HG03469 (cell line): ENCODE results near the gene SCFD1.
"Not testable (repeated sequence)": the region's sequence is repeated elsewhere in the genome, so short reads cannot be mapped to it uniquely, and the experiment has no call there.

ENCODE experiments used
- ATAC-seq: cut with Tn5 transposase; IDR thresholded peaks from one replicate; pipeline ENCODE4 v1.9.1; 2021; ENCODE audit warnings: mild to moderate bottlenecking, moderate library complexity, moderate number of reproducible peaks; ENCODE audit not compliant: unreplicated experiment

The SCFD1 gene

GRCh38 chr14:30610787-30611343 is 11.3 kb upstream of the SCFD1 start:
- no peak for ATAC-seq

GRCh38 chr14:30614155-30614554 is 8.0 kb upstream of the SCFD1 start:
- no peak for ATAC-seq

- ATAC-seq, result peak; percentile 41
Measured at GRCh38 chr14:30620178-30620577, 1.9 kb upstream of the SCFD1 start.

GRCh38 chr14:30621354-30621939 is 672 bp upstream of the SCFD1 start:
- ATAC-seq, result no peak

- no peak for ATAC-seq
Measured at GRCh38 chr14:30623412-30624131, 1.5 kb downstream of the SCFD1 start.

- no peak for ATAC-seq
Measured at GRCh38 chr14:30624132-30624423, 2.0 kb downstream of the SCFD1 start.

GRCh38 chr14:30625533-30625932 is 3.4 kb downstream of the SCFD1 start:
- ATAC-seq, result no peak

GRCh38 chr14:30629432-30629831 is 7.3 kb downstream of the SCFD1 start:
- not testable (repeated sequence) for ATAC-seq

GRCh38 chr14:30630248-30630647 is 8.1 kb downstream of the SCFD1 start:
- ATAC-seq, result no peak

- no peak for ATAC-seq
Measured at GRCh38 chr14:30632730-30633129, 10.6 kb downstream of the SCFD1 start.

- no peak for ATAC-seq
Measured at GRCh38 chr14:30638926-30639325, 16.8 kb downstream of the SCFD1 start.

GRCh38 chr14:30641207-30641606 is 19.1 kb downstream of the SCFD1 start:
- no peak for ATAC-seq

- not testable (repeated sequence) for ATAC-seq
Measured at GRCh38 chr14:30644462-30644861, 22.3 kb downstream of the SCFD1 start.

- no peak for ATAC-seq
Measured at GRCh38 chr14:30645600-30645999, 23.5 kb downstream of the SCFD1 start.

- no peak for ATAC-seq
Measured at GRCh38 chr14:30648471-30648870, 26.4 kb downstream of the SCFD1 start.

GRCh38 chr14:30651937-30652336 is 29.8 kb downstream of the SCFD1 start:
- no peak for ATAC-seq

- no peak for ATAC-seq
Measured at GRCh38 chr14:30655124-30655523, 33.0 kb downstream of the SCFD1 start.

GRCh38 chr14:30655658-30656057 is 33.5 kb downstream of the SCFD1 start:
- ATAC-seq, result no peak

- no peak for ATAC-seq
Measured at GRCh38 chr14:30656190-30656632, 34.1 kb downstream of the SCFD1 start.

- ATAC-seq, result no peak
Measured at GRCh38 chr14:30657050-30657449, 34.9 kb downstream of the SCFD1 start.

GRCh38 chr14:30657606-30658163 is 35.6 kb downstream of the SCFD1 start:
- ATAC-seq, result no peak

GRCh38 chr14:30658645-30659044 is 36.5 kb downstream of the SCFD1 start:
- ATAC-seq, result no peak
